Renal pelvis (tissue), 4 donors: ENCODE data around the gene C3orf18. TPM values are rescaled to one million over a fixed set of nuclear protein-coding genes. Genes with fewer than 3 reads are reported as not detected.

Experiments used
- DNase-seq: peaks from one replicate; pipeline ENCODE4 v3.0.0-alpha.2; 2013
- polyA plus RNA-seq, 3 donors: library from polyadenylated mRNA; unstranded; fragments of 120-200 nt; gene quantifications; one replicate each; pipeline ENCODE4 v1.2.1, GENCODE V29; 2013; ENCODE audit not compliant: insufficient read length in 3 of 3

Gene C3orf18
- polyA plus RNA-seq, 3 donors: 15.7 to 21.2 (median 16.9) TPM

- DNase-seq: no peak
These were observed 37.4 kb upstream of the C3orf18 start for GRCh38 chr3:50604628-50605588.

GRCh38 chr3:50604110-50604621, 36.6 kb upstream of the C3orf18 start:
- no peak for DNase-seq

DNA sequence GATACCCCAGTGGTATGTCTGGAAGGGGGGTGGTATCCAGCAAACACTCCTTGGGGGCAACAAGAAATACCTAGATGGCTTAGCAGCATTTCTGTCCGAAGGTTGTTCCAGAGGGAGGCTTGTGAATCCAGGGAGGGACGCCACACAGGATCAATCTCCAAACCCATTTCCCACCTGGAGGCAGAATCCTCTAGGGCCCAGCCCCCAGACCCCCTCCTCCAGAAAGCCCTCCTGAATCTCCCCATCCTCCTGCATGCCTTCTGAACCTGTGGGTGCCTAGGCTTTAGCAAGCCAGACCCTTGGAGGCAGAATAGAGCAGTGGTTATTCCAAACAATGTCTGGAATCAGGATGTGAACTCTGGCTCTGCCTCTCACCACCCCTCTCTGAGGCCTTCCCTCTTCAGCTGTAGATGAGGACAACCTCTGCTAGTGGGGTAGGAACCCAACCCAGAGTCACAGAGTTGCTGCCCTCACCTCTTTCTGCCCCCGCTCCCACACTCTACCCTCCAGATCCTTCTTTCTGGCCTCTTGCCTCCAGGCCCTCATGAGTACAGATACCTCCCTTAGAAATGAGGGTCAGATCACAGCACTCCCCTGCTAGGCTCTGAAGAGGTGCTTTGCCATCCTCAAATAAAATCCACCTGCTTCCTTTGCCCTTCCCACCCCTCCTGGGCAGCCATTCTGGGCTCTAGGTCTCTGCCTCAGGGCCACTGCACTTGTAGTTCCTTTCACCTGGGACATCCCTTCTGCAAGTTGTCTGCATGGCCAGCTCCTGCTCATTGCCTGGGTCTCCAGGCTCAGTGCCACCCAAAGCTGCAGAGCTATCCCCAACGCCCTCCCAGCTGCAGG, 35.9 kb upstream of the C3orf18 start:
- no peak for DNase-seq

GRCh38 chr3:50602595-50603191, 35.1 kb upstream of the C3orf18 start:
- DNase-seq: no peak

GRCh38 chr3:50600841-50601591, 33.5 kb upstream of the C3orf18 start:
- peak; percentile 94 for DNase-seq

- DNase-seq: no peak
These were observed 32.7 kb upstream of the C3orf18 start for GRCh38 chr3:50600141-50600753.

DNA sequence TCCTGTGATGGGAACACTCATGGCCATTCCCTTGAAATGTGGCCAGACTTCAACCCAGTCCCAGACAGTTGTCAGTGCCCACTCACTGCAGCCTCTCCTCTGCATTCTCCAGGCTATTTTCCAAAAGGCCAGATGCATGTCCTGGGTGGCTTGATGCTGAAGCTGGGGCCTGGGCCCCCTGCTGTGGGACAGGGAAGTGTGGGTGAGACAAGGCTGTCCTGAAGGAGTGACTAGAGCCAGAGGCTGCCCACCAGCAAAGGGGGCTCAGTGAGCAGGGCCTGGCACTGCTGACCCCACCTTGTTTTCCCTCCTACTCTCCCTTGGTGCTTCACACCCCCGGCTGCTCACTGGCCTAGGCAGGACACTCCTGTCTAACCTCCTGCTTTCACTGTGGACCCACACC, 32.2 kb upstream of the C3orf18 start:
- no peak for DNase-seq

DNA sequence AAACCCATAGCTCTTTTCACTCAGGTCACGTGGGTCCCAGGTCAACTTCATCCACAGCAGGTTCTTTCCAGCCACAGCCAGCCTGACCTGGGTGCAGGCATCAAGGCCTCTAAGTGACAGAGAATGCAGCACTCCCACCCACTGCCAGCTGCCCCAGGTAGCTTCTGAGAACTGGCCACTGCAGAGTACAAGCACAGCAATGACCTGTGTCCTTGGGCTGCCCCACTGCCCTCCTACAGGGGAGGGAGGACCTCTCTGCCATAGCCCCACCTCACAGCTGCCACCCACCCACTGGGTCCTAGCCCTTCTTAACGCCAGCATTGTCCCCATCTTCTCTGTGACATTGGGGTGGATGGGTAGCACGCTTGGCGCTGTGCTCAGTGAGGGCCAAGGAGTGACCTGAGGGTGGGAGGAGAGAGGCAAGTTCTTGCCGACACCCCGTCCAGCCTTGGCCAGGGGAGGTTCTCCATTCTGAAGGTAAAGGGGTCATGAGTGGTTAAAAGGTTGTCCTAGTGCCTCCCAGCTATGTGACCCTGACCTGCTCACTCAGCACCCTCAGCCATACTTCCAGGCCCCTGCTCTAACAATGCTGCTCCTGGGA, 31.7 kb upstream of the C3orf18 start:
- DNase-seq: no peak

- no peak for DNase-seq
These were observed 26.8 kb upstream of the C3orf18 start for GRCh38 chr3:50594253-50594785.

DNA sequence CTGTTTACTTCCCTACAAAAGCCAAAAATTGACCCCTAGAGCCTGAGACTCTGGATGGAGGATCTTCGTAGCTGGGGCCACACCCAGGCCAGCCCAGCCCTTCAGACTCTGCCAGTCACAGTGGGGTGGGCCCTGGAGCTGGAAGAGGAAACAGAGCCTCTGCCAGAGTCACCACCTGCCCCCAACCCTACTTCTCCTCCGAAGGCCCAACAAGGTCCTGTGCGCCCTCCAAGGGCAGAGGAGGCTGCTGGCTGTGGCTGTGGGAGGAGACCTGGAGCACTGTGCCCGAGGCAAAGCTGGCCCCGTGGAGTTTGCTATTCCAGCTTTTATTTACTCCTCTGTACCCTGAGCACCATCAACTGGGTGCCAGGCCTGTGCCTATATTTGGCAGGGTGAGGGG, 25.0 kb upstream of the C3orf18 start:
- no peak for DNase-seq

- no peak for DNase-seq
These were observed 23.7 kb upstream of the C3orf18 start for GRCh38 chr3:50591196-50591741.

GRCh38 chr3:50588759-50589433, 21.3 kb upstream of the C3orf18 start:
- DNase-seq: no peak

DNA sequence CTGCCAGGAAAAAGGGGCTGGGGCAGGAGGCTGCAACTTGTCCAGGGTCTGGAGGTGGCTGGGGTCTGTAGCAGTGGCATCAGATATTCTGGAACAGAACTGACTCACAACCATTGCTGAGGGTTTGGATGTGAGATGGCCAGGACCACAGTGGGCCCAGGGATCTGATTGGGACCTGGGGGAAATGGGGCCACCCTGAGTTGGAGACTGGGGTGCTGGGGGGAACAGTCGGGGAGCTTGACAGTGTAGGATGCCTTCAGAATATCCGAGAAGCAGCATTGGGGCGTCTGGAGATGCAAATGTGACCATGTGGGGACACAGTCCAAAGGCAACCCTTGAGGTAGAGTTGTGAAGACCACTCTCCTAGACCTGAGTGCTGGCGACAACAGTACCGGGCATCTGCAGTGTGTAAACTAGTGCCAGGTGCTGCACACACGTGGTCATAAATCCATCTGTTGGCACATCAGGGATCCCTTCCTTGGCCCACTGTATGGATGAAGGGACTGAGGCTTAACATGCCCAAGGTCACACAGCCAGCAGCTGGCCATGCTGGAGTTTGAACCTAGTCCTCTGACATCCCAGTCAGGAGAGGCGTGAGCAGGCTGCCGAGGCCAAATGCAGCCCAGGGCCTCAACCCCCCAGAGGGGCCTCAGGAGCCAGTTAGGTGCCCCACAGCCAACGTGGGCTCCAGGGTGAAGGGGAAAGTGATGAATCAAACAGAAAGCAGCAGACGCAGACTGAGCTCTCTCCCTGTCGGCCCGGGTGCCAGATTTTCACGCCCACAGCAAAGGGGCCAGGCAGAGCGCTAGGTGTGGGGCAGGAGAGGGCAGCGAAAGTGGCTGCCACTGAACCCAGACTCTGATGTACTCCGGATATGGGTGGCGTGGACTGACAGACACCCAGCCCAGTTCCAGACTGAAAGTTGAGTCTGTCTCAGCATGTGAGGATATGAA, 20.5 kb upstream of the C3orf18 start:
- no peak for DNase-seq

DNA sequence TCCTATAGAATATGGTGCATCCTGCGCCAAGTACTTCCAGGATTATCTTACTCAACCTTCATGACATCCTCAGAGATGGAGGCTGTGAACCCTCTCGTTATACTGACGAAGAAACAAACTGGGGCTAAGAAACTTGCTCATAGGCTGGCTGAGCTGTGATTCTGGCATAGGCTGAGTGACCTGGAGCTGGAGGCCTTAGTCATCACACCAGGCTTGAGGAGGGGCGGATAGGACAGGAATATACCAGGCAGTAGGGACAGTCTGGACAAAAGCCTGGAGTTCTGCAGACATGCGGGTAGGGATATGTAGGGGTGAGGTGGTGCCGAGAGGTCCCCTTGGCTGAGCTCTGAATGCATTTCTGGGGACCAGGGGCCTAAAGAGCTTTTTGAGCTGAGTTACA, 19.8 kb upstream of the C3orf18 start:
- DNase-seq: no peak

GRCh38 chr3:50586763-50587070, 19.2 kb upstream of the C3orf18 start:
- DNase-seq: no peak

GRCh38 chr3:50585919-50586762, 18.6 kb upstream of the C3orf18 start:
- no peak for DNase-seq

- DNase-seq: no peak
These were observed 16.8 kb upstream of the C3orf18 start for GRCh38 chr3:50584391-50584790.
